DMS79 (cell line): Measurements from ENCODE around the gene SLC4A1.
"Not testable (repeated sequence)": the region's sequence is repeated elsewhere in the genome, so short reads cannot be mapped to it uniquely, and the experiment has no call there.

ENCODE experiments used
- DNase-seq: peaks from one replicate; lab custom pipeline; 2025; lab: John Stamatoyannopoulos, UW

The SLC4A1 gene

GRCh38 chr17:44256671-44257070 lies 11.3 kb downstream of the SLC4A1 start:
- DNase-seq: no peak

GRCh38 chr17:44255915-44256314 lies 12.0 kb downstream of the SLC4A1 start:
- no peak for DNase-seq

GRCh38 chr17:44254361-44255095 lies 13.4 kb downstream of the SLC4A1 start:
- DNase-seq: no peak

GRCh38 chr17:44253006-44253405 lies 14.9 kb downstream of the SLC4A1 start:
- DNase-seq: no peak

GRCh38 chr17:44251062-44251461 lies 16.9 kb downstream of the SLC4A1 start:
- no peak for DNase-seq

- no peak for DNase-seq
Measured at GRCh38 chr17:44249501-44250246, 18.3 kb downstream of the SLC4A1 start.

GRCh38 chr17:44247876-44248736 lies 19.8 kb downstream of the SLC4A1 start:
- no peak for DNase-seq

GRCh38 chr17:44247440-44247841 lies 20.5 kb downstream of the SLC4A1 start:
- no peak for DNase-seq

- DNase-seq: no peak
Measured at GRCh38 chr17:44241106-44241624, 26.8 kb downstream of the SLC4A1 start.

GRCh38 chr17:44237886-44238285 lies 30.0 kb downstream of the SLC4A1 start:
- DNase-seq: not testable (repeated sequence)

- no peak for DNase-seq
Measured at GRCh38 chr17:44236444-44236991, 31.4 kb downstream of the SLC4A1 start.

GRCh38 chr17:44235583-44235936 lies 32.4 kb downstream of the SLC4A1 start:
- DNase-seq: no peak

GRCh38 chr17:44233582-44233981 lies 34.4 kb downstream of the SLC4A1 start:
- no peak for DNase-seq

GRCh38 chr17:44232061-44232460 lies 35.9 kb downstream of the SLC4A1 start:
- DNase-seq: no peak

GRCh38 chr17:44230140-44230539 lies 37.8 kb downstream of the SLC4A1 start:
- no peak for DNase-seq

GRCh38 chr17:44229090-44229489 lies 38.8 kb downstream of the SLC4A1 start:
- DNase-seq: no peak

GRCh38 chr17:44223541-44224071 lies 44.3 kb downstream of the SLC4A1 start:
- DNase-seq: no peak

- DNase-seq: peak; percentile 57
Measured at GRCh38 chr17:44222112-44222869, 45.6 kb downstream of the SLC4A1 start.

- no peak for DNase-seq
Measured at GRCh38 chr17:44221862-44222111, 46.1 kb downstream of the SLC4A1 start.

GRCh38 chr17:44221084-44221861 lies 46.7 kb downstream of the SLC4A1 start:
- DNase-seq: peak; percentile 69
